DND-41 (cell line): ENCODE results near the gene IFNAR1.

Experiments used
- ATAC-seq: fragments of 200-7000 bp; cut with Tn5 transposase; 3 replicates; pipeline ENCODE4 v1.9.1; 2021; ENCODE audit warnings: low read depth; ENCODE audit not compliant: insufficient read depth
- DNase-seq: peaks from one replicate; pipeline ENCODE4 v3.0.0-alpha.2; 2020
- H2AFZ ChIP-seq: 2 replicates; pipeline ENCODE4 v1.6.0; 2012; ENCODE audit warnings: low read depth, low read length
- H3K27ac ChIP-seq: 2 replicates; pipeline ENCODE4 v1.5.1; 2012; ENCODE audit warnings: low read length, inconsistent platforms
- H3K27me3 ChIP-seq: fragments of 200-600 bp; sonication (generic); 2 replicates; pipeline ENCODE4 v1.6.0; 2012; ENCODE audit warnings: low read length, mild to moderate bottlenecking, inconsistent platforms; ENCODE audit not compliant: insufficient read depth, poor library complexity
- H3K36me3 ChIP-seq: 2 replicates; pipeline ENCODE4 v1.5.1; 2012; ENCODE audit warnings: low read length, inconsistent platforms; ENCODE audit not compliant: insufficient read depth
- H3K4me1 ChIP-seq: 2 replicates; pipeline ENCODE4 v1.5.1; 2012; ENCODE audit warnings: mild to moderate bottlenecking, low read length; ENCODE audit not compliant: insufficient read depth
- H3K4me2 ChIP-seq: 2 replicates; pipeline ENCODE4 v1.6.0; 2012; ENCODE audit warnings: mild to moderate bottlenecking, moderate library complexity, low read length, inconsistent platforms; ENCODE audit not compliant: insufficient read depth
- H3K4me3 ChIP-seq, 2 experiments: fragments of 200-600 bp in 1 of 2; shearing (Covaris generic) in 1 of 2; 2 replicates each; pipeline ENCODE4 v1.5.1; 2012 to 2016; ENCODE audit warnings: inconsistent platforms in 2 of 2, low read length in 2 of 2, mild to moderate bottlenecking in 2 of 2, low read depth in 1 of 2, moderate library complexity in 1 of 2
- H3K79me2 ChIP-seq: 2 replicates; pipeline ENCODE4 v1.6.0; 2012; ENCODE audit warnings: low read length, inconsistent platforms; ENCODE audit not compliant: insufficient read depth
- H3K9ac ChIP-seq: 2 replicates; pipeline ENCODE4 v1.6.0; 2012; ENCODE audit warnings: low read depth, mild to moderate bottlenecking, inconsistent platforms, low read length, moderate library complexity
- H3K9me3 ChIP-seq: 2 replicates; pipeline ENCODE4 v1.5.1; 2012; ENCODE audit warnings: low read length, moderate library complexity, mild to moderate bottlenecking, inconsistent platforms; ENCODE audit not compliant: insufficient read depth, severe bottlenecking
- H4K20me1 ChIP-seq: 2 replicates; pipeline ENCODE4 v1.6.0; 2012; ENCODE audit warnings: low read length; ENCODE audit not compliant: insufficient read depth
- EZH2 ChIP-seq: IDR thresholded peaks from 3 replicates; pipeline ENCODE4 v1.6.1; 2012; ENCODE audit warnings: borderline replicate concordance, low read depth, mild to moderate bottlenecking, moderate library complexity, low read length, inconsistent platforms; ENCODE audit not compliant: severe bottlenecking
- TF ChIP-seq, protein P1 (sequence below): IDR thresholded peaks from 2 replicates; pipeline ENCODE4 v1.5.1; 2012; ENCODE audit warnings: borderline replicate concordance, low read length, moderate library complexity, mild to moderate bottlenecking; ENCODE audit not compliant: poor library complexity, severe bottlenecking; ENCODE audit errors: extremely low read depth

Gene IFNAR1

DNA sequence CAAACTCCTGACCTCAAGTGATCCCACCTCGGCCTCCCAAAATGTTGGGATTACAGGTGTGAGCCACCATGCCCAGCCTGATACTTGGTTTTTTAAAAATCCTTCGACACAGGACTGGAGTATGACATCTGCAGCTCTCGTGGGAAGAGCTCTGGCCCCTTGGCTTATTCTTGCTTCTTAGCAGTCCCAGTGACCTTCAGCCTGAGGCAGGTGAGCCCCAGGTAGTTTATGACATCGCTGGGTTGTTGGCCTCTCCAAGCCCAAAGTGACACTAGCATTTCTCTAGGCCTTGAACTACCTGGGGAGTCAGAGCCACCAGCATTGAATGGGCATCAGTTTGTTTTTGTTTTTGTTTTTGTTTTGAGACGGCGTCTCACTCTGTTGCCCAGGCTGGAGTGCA lies 62.5 kb downstream of the IFNAR1 start:
- no peak overlapping the region for H3K4me2 ChIP-seq
- peaks cover 19% of the 10 kb centered on the region for H3K4me1 ChIP-seq
- H4K20me1 ChIP-seq = no peaks in the 10 kb centered on the region
- no peak overlapping the region for H2AFZ ChIP-seq
- no peak overlapping the region for H3K4me3 ChIP-seq
- no peaks in the 10 kb centered on the region for H3K79me2 ChIP-seq
- no peak for ATAC-seq
- H3K9me3 ChIP-seq = no peaks in the 10 kb centered on the region
- H3K27me3 ChIP-seq = no peaks in the 10 kb centered on the region
- no peak for TF ChIP-seq EZH2
- TF ChIP-seq, protein P1, sequence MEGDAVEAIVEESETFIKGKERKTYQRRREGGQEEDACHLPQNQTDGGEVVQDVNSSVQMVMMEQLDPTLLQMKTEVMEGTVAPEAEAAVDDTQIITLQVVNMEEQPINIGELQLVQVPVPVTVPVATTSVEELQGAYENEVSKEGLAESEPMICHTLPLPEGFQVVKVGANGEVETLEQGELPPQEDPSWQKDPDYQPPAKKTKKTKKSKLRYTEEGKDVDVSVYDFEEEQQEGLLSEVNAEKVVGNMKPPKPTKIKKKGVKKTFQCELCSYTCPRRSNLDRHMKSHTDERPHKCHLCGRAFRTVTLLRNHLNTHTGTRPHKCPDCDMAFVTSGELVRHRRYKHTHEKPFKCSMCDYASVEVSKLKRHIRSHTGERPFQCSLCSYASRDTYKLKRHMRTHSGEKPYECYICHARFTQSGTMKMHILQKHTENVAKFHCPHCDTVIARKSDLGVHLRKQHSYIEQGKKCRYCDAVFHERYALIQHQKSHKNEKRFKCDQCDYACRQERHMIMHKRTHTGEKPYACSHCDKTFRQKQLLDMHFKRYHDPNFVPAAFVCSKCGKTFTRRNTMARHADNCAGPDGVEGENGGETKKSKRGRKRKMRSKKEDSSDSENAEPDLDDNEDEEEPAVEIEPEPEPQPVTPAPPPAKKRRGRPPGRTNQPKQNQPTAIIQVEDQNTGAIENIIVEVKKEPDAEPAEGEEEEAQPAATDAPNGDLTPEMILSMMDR = no peak
- no peaks in the 10 kb centered on the region for H3K36me3 ChIP-seq
- no peak overlapping the region for H3K27ac ChIP-seq
- H3K9ac ChIP-seq = no peak overlapping the region
- DNase-seq = no peak

DNA sequence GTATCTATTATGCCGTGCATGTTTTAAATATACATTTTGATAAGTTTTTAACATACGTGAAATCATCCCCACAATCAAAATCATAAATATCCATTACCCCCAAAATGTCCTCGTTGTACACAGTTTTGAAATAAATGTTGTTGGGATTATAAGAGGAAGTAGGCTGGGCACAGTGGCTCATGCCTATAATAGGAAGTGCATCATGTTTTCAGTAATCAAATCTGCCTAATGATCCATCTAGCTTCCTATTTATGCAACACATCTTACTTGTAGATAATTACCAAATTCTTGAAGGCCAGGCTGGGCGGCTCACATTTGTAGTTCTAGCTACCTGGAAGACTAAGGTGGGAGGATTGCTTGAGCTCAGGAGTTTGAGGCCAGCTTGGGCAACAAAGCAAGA lies 63.4 kb downstream of the IFNAR1 start:
- Histone ChIP-seq H3K9me3 (no peaks in the 10 kb centered on the region), H3K27me3 (no peaks in the 10 kb centered on the region), H2AFZ (no peak overlapping the region), H3K9ac (no peak overlapping the region), H3K27ac (no peak overlapping the region), H3K4me3 (no peak overlapping the region), H3K36me3 (no peaks in the 10 kb centered on the region), H3K4me1 (peaks cover 10% of the 10 kb centered on the region), H4K20me1 (no peaks in the 10 kb centered on the region), H3K79me2 (no peaks in the 10 kb centered on the region), H3K4me2 (no peak overlapping the region)
- no peak for TF ChIP-seq EZH2
- TF ChIP-seq, protein P1 = no peak
- ATAC-seq (no peak), DNase-seq (no peak)

DNA sequence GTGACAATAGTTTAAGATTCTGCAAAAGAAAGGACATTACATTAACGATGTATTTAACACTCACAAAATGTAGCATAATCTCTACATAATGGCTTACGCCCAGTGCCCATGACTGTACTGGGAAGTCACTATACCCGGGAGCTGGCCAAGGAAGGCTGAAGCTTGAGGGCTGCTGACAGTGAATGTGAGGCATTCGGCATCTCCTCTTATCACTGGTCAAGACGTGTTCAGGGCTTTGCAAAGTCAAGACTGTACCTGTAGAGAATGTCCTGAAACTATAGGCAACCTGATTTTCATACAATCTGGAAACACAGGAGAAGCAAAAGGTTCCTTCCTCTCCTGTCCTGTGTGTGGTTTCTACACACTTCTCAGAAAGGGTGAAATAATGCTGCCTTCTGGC lies 65.7 kb downstream of the IFNAR1 start:
- Histone ChIP-seq H3K9me3 (no peaks in the 10 kb centered on the region), H3K27ac (no peak overlapping the region), H3K36me3 (no peaks in the 10 kb centered on the region), H3K4me2 (no peak overlapping the region), H3K79me2 (no peaks in the 10 kb centered on the region), H3K9ac (no peak overlapping the region), H4K20me1 (no peaks in the 10 kb centered on the region), H2AFZ (no peak overlapping the region), H3K4me3 (no peak overlapping the region), H3K27me3 (no peaks in the 10 kb centered on the region), H3K4me1 (no peaks in the 10 kb centered on the region)
- DNase-seq (no peak), ATAC-seq (no peak)
- TF ChIP-seq, protein P1 = no peak
- no peak for TF ChIP-seq EZH2

DNA sequence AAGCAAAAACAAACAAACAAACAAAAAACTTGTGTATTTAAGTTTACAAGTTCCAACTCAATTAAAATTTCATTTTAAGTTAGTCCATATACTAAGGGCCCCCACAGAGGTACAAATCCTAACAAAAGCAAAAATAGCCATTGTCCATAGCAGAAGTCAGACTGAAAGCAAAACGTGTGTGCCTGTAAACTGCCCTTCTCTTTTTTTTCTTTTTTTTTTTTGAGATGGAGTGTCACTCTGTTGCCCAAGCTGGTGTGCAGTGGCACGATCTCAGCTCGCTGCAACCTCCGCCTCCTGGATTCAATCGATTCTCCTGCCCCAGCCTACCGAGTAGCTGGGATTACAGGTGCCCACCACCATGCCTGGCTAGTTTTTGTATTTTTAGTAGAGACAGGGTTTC lies 66.9 kb downstream of the IFNAR1 start:
- no peaks in the 10 kb centered on the region for H3K4me1 ChIP-seq
- DNase-seq = no peak
- H4K20me1 ChIP-seq = no peaks in the 10 kb centered on the region
- H3K4me2 ChIP-seq = no peak overlapping the region
- no peaks in the 10 kb centered on the region for H3K79me2 ChIP-seq
- H3K27ac ChIP-seq = no peak overlapping the region
- no peak overlapping the region for H2AFZ ChIP-seq
- no peaks in the 10 kb centered on the region for H3K36me3 ChIP-seq
- H3K9ac ChIP-seq = no peak overlapping the region
- no peaks in the 10 kb centered on the region for H3K9me3 ChIP-seq
- ATAC-seq = no peak
- no peak overlapping the region for H3K4me3 ChIP-seq
- H3K27me3 ChIP-seq = no peaks in the 10 kb centered on the region
- TF ChIP-seq, protein P1 = no peak
- TF ChIP-seq EZH2 = no peak
